ENCODE measurements around the gene CFAP61.

The CFAP61 gene

DNA sequence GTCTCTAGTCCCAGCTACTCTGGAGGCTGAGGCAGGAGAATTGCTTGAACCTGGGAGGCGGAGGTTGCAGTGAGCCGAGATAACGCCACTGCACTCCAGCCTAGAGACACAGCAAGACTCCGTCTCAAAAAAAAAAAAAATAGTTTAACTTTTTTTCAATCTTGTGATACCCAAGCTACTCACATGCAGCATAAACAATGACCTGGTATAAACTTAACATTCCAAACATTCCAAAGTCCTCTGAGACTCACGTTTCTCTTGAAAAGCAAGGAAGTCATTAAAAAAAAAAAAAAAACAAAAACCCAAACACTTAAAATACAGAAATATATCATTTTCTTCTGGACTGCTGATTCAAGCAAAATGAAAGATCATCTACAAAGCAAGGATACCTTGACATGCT lies 14.4 kb upstream of the CFAP61 start:
- DNase-seq, result no peak

GRCh38 chr20:20038586-20038985 lies 13.7 kb upstream of the CFAP61 start:
- no peak for DNase-seq

GRCh38 chr20:20039752-20040387 lies 12.5 kb upstream of the CFAP61 start:
- no peak for DNase-seq

DNA sequence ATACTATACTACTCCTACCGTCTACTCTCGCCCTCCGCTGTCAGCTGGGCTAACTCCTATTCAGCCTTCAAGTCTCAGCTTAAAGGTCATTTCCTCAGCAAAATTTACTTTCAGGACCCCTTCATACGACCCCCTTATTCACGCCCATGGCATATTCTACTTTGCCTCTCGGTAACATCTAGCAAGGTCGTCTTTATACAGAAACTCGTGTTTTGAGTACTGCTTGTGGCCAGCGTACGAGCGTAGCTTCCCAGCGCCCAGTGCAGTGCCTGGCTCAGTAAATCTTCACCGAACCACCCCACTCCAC lies 612 bp upstream of the CFAP61 start:
- no peak for DNase-seq

GRCh38 chr20:20060234-20060998 lies 8.1 kb downstream of the CFAP61 start:
- DNase-seq, result no peak

DNA sequence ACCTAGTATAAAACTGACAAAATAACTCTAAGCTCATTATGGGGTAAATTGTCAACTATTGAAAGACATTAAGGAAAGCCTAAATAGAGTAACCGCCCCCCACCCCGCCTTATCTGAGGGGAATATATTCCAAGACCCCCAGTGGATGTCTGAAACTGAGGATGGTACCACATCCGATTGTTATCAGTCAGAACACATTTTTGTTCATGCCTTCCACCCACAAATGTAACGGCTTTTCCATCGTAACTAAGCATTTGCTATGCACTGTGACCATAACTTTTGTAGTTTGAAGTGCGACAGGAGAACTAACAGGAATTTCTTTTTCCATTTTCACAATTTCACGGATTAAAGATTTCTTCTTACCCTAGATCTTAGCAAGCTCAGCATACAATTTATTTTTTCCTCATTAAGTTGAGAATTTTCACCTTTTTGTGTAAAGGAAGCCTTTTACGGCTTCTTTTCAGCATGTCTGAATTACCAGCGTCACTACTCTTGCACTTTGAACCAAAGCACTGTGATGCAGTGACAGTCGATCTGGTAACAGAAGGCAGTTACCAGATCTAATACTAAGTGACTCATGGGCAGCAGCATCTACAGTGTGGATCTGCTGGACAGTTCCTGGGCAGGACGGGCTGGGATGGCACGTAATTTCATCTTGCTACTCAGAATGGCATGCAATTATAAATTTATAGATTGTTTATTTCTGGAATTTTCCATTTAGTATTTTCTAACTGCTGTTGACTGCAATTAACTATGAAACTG lies 11.8 kb downstream of the CFAP61 start:
- no peak for DNase-seq

DNA sequence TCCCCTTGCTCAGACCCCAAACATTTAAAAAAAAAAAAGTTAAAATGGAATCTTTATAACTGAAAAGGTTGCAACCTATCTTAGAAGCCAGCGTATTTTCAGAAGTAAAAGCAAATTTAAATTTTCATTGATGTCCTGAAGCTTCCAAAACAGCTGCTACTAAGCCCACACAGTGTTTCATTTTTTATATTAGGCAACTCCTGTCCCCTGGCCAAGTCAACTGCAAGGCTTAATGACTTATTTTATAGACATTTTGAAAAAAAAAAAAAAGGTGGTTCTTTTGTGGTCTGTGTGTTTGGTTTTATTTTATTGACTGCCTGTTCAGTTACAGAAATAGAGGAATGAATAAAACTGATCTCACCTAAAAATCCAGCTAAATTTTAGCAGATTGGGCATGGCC lies 13.0 kb downstream of the CFAP61 start:
- no peak for DNase-seq

DNA sequence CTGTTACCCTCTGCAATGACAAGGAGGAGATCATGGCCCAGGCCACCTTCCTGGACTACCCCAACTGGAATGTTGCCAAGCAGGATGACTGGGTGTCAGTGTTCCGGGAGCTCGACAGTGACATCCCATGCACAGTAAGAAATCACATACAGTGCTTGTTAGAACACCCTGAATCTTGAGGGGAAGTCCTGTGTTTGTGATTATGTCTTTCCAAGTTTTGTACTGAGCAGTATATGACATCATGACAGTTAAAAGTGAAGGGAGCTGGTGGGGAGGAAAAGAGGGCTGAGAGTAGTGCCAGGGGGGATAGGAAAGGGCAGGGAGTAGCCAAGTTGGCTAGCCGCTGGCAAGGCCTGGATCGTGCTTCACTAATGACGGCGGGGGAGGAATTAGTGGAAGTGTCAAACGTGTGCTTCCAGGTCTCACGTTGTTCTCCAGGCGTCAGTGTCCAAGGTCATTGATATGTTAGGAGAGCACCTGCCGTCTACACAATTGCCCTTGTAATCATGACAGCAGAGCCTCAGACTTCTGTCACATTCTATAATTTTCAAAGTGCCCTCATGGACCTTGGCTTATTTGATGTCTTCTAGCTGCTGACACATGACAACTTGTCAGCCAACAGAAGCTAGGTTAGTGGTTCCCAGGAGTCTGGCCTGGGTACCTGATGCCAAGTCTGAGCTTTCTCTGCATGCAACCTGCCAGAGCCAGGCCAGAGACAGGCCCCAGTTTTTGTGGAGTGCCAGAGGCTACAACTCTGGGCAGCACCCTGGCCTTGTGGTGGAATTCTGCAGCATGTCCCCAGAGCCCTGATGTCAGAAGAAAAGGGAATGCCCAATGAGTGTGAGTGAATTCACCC lies 18.8 kb downstream of the CFAP61 start:
- DNase-seq, result no peak

DNA sequence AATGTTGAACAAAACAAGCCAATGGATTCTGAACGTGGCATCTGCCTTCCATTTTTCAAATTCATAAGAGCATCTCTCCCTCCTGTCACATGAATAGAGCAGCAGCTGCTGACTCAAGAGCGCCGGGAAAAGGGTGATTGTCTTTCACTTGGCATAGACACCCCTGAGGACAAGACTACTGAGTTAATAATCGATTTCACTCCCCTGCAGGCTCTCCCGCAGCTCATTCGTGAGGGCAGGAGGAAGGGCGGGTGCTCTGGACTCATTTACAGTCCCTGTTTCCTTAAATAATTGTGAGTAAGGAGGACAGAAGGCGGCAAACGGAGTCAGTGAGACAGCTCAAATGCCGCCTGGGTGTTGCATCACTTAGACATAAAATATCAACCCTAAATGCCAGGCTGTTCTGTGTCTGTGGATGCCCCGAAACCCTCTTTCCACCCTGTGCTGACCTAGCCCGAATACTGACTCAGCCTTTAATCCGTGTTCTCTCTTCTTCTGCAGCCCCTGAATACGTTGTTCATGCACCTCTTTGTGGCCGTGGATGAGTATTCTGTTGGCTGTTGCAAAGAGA lies 21.6 kb downstream of the CFAP61 start:
- no peak for DNase-seq

- no peak for DNase-seq
Observed at GRCh38 chr20:20075032-20075431, 22.7 kb downstream of the CFAP61 start.

- DNase-seq, result no peak
Observed at GRCh38 chr20:20076297-20077065, 24.1 kb downstream of the CFAP61 start.

DNA sequence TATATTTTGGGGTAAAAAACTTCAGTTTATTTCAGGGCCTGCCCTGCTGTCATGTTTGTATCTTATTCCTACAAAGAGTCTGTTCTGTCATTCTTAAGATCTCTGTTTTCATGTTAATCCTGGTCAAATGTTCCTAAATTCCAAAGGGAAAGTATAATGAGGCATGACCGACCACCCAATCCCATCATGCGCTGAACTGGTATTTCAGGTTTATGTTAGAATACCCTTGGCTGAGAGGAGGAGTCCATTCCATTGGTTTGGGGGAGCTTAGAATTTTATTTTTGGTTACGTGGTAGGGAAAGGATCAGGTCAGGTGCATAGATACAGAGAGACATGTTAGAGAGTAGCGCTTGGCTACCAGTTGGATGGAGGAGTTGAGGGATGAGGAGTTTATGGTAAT lies 25.7 kb downstream of the CFAP61 start:
- no peak for DNase-seq

GRCh38 chr20:20079102-20079784 lies 26.9 kb downstream of the CFAP61 start:
- DNase-seq, result peak; percentile 13

DNA sequence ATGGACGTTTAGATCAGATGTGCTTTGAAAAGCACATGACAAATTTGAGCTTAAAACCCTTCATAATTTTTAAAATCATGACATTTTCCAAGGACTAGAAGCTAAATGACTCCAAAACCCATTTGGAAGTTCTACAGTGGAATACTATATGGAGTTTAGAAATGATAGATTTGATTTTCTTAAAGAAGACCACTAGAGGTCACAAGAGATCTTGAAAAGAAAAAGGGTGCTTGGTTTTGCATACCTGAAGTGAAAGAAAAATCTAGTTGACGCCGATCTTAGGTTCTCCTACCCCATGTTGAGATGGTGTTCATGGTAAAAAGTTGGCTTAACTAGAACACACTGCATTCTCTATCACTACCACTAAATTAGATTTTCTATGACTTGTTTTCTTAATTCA lies 31.5 kb downstream of the CFAP61 start:
- peak; percentile 14 for DNase-seq

- DNase-seq, result no peak
Observed at GRCh38 chr20:20084296-20084752, 32.0 kb downstream of the CFAP61 start.

DNA sequence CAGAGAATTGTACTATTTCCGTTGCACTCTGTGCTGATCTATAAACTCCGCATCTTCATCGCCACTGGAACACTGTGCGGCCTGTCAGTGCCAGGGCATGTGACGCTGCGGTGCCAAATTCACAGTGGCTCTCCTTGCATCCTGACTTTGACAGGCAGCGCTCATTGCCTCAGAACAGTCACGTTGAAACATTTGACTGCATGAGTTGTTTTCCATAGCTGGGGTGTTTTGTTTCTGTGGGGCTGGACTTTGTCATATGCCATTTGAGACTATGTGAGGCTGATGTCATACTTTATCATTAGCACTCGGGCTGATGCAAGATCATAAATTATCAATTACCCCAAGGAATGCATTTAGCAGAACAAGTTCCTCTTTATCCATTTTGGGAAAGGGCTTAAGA lies 32.7 kb downstream of the CFAP61 start:
- no peak for DNase-seq

DNA sequence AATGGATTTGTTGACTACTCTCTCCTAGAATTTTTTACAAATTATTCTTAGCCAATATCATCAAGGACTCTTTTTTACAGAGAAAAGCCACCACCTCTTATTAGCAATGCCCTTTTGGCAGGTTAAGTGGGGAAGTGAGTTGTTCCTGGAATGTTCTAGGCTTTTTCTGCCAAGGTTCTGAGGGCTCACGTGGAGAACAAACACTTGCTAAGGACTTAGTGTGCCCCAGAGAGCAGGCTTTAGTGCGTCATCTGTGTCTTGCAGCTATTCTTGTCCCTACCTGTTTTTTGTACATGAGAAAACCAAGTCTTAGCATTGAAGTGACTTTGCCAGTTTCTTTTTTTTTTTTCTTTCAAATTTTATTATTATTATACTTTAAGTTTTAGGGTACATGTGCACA lies 33.5 kb downstream of the CFAP61 start:
- no peak for DNase-seq

DNA sequence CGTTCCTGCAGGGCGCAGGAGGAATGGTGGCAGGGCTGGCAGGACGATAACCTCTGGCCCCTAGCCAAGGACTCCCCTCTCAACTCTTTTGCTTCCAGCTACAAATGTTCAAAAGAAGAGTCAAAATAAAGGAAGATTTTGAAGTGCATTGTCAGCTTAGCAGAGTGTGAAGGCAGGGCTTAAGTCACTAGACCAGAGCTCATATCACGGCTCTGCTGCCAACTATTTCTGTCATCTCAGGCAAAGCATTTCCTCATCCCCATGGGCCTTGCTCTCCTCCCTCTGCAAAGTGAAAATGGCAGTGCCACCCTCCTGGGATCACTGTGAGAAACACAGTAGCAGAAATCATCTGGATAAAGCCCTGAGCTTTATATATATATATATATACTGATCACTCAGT lies 36.7 kb downstream of the CFAP61 start:
- DNase-seq, result no peak

- no peak for DNase-seq
Observed at GRCh38 chr20:20089939-20090338, 37.6 kb downstream of the CFAP61 start.

DNA sequence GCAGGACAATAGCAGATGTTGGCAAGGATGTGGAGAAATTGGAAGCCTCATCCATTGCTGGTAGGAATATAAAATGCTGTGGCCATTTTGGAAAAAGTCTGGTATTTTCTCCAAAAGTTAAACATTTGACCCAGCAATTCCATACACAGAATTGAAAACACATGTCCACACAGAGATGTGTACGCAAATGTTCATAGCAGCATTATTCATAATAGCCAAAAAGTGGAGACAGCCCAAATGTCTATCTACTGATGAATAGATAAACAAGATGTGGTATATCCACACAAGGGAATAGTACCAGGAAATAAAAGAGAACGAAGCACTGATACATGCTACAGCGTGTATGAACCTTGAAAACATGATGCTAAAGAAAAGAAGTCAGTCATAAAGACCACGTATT lies 40.5 kb downstream of the CFAP61 start:
- no peak for DNase-seq

GRCh38 chr20:20094410-20094809 lies 42.1 kb downstream of the CFAP61 start:
- no peak for DNase-seq

Data from NCI-H2107 (cell line).